ENCODE data around the gene ATG16L1.
A peak's percentile ranks its signal among the peaks of the same experiment; 100 is the strongest.

Gene ATG16L1

GRCh38 chr2:233240897-233241296, 10.6 kb upstream of the ATG16L1 start:
- no peak for TF ChIP-seq CTCF (conservative IDR thresholded peaks at IDR 0.05)
- no peak overlapping the region for H3K27ac ChIP-seq

- no peak for TF ChIP-seq CTCF (conservative IDR thresholded peaks at IDR 0.05)
- no peak overlapping the region for H3K27ac ChIP-seq
Measured at GRCh38 chr2:233241803-233242202, 9.7 kb upstream of the ATG16L1 start.

- no peak overlapping the region for H3K27ac ChIP-seq
- no peak for TF ChIP-seq CTCF (conservative IDR thresholded peaks at IDR 0.05)
Measured at GRCh38 chr2:233242231-233242927, 9.1 kb upstream of the ATG16L1 start.

- TF ChIP-seq CTCF (conservative IDR thresholded peaks at IDR 0.05): no peak
- H3K27ac ChIP-seq: no peak overlapping the region
Measured at GRCh38 chr2:233243348-233243747, 8.1 kb upstream of the ATG16L1 start.

GRCh38 chr2:233244818-233245217, 6.7 kb upstream of the ATG16L1 start:
- TF ChIP-seq CTCF (conservative IDR thresholded peaks at IDR 0.05): no peak
- no peak overlapping the region for H3K27ac ChIP-seq

- no peak for TF ChIP-seq CTCF (conservative IDR thresholded peaks at IDR 0.05)
- peak overlapping the region; percentile 16; the same call in 1 of the 2 replicates for H3K27ac ChIP-seq
Measured at GRCh38 chr2:233245406-233245805, 6.1 kb upstream of the ATG16L1 start.

- TF ChIP-seq CTCF (conservative IDR thresholded peaks at IDR 0.05): no peak
- no peak overlapping the region for H3K27ac ChIP-seq
Measured at GRCh38 chr2:233247116-233247515, 4.4 kb upstream of the ATG16L1 start.
